Subcutaneous adipose tissue (tissue), 4 donors: ENCODE results near the gene SLC35D2. TPM values are rescaled to one million over a fixed set of nuclear protein-coding genes. Genes with fewer than 3 reads are reported as not detected.

ENCODE experiments used
- total RNA-seq, 4 donors: library from RNA; depleted of rRNA; stranded (reverse); fragments of >200 nt; gene quantifications; one replicate each; pipeline ENCODE4 v1.1.0, GENCODE V29; 2016
- TF ChIP-seq, protein P1 (sequence below): fragments of 450-650 bp; IDR thresholded peaks from one replicate; pipeline ENCODE4 v1.5.1; 2016; ENCODE audit warnings: low read depth, mild to moderate bottlenecking, control low read depth, antibody characterized with exemption, moderate library complexity

The SLC35D2 gene
- total RNA-seq, 4 donors from 2014 or later: 15.9 to 22.9 (median 17.6) TPM

DNA sequence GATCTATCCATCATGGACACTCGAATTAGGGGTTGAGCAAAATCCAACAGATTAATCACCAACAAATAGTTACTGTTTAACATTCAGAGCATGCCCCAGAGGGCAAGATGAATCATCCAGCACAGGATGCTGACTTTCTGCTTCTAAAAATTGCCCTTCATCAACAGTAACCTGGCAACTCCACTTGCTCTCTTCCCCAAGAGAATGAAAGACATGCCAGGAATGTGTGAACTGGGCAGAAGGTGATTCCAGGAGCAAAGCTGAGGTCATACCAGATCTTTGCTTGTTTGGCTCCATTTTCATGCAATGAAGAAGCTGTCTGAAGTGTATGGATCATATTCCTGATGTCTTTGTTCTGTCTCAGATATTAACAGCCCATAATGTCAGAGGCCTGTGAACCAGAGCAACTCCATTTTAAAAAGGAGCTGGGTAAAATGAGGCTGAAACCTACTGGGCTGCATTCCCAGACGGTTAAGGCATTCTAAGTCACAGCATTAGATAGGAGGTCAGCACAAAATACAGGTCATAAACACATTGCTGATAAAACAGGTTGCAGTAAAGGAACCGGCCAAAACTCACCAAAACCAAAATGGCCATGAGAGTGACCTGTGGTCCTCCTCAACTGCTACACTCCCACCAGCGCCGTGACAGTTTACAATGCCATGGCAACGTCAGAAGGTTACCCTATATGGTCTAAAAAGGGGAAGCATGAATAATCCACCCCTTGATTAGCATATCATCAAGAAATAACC, 37.1 kb upstream of the SLC35D2 start:
- TF ChIP-seq, protein P1, sequence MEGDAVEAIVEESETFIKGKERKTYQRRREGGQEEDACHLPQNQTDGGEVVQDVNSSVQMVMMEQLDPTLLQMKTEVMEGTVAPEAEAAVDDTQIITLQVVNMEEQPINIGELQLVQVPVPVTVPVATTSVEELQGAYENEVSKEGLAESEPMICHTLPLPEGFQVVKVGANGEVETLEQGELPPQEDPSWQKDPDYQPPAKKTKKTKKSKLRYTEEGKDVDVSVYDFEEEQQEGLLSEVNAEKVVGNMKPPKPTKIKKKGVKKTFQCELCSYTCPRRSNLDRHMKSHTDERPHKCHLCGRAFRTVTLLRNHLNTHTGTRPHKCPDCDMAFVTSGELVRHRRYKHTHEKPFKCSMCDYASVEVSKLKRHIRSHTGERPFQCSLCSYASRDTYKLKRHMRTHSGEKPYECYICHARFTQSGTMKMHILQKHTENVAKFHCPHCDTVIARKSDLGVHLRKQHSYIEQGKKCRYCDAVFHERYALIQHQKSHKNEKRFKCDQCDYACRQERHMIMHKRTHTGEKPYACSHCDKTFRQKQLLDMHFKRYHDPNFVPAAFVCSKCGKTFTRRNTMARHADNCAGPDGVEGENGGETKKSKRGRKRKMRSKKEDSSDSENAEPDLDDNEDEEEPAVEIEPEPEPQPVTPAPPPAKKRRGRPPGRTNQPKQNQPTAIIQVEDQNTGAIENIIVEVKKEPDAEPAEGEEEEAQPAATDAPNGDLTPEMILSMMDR: no peak

DNA sequence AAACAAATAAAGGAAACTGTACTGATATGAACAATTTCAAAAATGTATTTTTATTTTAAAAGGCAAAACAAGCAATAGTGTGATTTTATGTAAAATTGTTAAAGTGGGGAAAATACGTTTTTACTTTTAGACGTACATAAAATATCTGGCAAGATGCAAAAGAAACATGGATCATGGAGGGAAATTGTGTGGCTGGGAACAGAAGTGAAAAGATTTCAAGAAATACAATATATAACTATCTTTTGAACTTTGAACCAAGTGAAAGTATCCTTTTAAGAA, 36.1 kb upstream of the SLC35D2 start:
- TF ChIP-seq, protein P1: no peak

DNA sequence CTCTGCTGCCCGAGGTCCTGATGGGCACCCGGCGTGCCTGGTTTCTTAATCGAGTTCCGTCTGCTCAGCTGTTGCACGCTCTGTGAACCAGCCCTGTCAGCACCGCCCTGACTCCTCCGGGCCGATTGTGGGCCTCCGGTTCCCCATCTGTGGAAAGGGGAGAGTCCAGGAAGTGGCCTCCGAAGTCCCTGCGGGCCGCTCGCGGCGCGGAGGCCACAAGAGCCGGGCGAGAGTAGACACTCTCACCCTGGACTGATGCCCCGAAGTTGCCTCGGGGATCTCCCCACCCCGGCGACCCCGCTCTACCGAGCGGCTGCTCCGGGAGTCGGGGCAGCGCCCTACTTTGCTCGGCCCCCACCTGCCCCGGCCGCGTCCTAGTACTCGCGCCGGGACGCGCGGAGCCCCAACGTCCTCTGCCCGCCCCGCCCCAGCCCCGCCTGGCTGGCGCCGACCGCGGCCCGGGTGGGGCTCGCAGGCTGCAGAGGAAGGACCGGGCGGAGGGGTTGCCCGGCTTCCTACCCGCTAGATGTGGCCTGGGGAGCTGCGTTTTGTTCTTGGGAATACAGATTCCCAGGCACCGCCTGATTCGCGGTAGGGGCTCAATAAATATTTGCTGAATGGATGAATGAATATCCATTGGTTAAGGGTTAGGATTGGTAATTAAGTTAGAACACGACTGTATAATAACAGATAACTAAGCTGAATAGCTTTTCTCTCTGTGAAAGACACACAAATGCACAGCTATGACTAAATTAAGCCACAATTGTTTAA, 35.6 kb upstream of the SLC35D2 start:
- TF ChIP-seq, protein P1: no peak

DNA sequence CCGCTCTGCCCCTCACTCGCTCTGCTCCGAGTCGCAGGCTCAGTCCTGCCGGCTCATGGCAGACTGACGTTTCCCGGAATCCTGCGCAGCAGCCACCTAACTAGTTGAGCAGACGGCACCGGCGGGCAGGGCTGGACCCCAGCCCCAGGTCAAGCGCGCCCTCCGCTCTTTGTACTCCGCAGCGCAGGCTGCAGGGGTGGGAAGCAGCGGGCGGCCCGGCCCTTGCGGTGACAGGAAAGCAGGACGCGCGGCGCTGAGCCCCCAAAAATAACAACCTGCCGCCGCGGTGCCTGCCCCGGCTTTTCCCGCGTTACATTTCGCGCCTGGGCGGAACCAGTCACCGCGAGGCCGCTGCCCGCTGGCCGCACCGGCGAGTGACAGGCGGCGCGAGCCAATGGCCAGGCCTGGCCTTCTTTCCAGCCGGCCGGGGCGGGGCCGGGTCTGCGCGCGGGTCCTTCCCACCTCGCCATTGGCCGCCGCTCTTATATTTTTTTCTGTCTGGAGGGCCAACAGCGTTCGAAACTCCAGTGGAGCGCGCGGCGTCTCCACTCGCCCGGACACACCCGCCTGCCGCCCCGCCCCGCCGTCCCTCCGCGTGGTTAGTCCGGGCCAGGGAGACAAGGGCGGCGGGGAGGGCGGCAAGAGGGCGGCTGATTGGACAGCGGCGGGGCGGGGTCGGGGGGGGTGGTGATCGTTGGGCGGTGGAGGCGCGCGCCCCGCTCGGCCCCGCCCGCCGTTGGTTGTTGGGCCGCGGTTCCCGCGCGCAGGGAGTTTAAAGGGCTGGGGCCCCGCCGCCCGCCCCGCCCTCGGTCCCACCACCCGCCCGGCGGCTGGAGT, 34.8 kb upstream of the SLC35D2 start, which contains the start of gene ZNF367:
Gene ZNF367 (minus strand): TSS at position 288 of the 837 bp plus-strand sequence. CDS start 338 bp downstream, outside the sequence.
- TF ChIP-seq, protein P1: no peak

DNA sequence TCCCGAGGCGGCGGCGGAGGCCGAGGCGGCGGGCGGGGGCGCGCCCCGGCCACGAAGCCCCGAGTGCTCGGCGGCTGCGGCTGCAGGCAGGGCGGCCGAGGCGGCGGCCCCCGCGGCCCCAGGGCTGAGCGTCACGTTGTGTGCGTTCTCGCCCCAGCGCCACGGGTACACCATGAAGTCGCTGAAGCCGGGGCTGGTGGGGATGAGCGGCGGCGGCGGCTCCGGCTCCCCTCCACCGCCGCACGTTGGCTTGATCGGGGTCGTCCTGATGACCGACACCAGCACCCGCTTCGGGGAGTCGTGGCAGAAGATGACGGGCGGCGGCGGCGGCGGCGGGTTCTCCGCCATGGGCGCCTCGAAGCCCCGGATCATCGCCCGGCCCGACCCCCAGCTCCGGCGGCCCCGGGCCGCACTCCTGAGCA, 34.2 kb upstream of the SLC35D2 start:
- TF ChIP-seq, protein P1: no peak

DNA sequence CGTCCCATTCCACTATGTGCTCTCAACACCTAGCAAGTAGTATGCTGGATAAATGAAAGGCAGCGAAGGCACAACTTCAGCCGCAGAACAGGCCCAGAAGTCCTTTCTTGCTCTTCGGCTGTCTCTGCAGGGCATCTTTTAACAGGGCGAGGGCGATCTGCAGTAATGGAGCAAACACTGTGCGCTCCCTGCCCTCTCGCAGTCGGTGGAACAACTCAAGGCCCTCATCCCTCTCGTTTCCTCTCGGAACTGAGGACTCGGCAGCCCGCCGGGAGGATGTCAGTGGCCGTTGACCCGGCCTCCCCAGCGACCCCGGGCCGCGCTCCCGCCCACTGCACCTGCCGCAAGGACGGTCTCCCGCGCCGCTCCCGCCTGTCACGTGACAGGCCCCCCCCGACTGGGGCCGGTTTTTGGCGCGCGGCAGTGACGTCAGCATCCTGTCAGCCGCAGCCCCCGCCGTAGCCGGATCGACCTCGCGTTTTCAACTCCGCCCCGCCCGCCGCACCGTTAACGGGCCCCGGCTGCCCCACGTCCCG, 33.6 kb upstream of the SLC35D2 start:
- TF ChIP-seq, protein P1: no peak
